CD4-positive, alpha-beta T cell treated with Interleukin-4 for 4 hours (primary cell): ENCODE data around the gene IFI16.
"Not testable (repeated sequence)": the region's sequence is repeated elsewhere in the genome, so short reads cannot be mapped to it uniquely, and the experiment has no call there.

Experiments
- DNase-seq: peaks from one replicate; pipeline ENCODE4 v3.0.0-alpha.2; 2020

IFI16 gene

GRCh38 chr1:159008744-159009188 is 941 bp upstream of the IFI16 start:
- peak; percentile 79 for DNase-seq

DNA sequence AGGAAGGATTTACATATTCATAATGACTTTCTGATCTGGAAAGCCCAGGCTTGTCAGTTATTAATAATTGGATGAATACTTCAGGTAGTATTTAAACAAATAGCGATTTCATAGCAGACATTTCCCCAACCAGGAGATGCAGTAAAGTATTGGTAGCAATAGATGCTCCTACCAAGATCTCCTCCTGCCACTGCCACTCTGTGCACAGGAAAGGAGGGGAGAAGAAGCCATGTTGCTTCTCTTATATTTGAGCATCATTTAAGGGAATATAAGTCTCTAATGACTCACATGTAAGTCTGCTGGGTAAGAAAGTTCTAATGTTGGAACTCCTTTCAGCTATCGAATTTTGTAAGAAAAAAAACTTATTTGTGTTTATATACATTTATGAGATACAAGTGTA is 420 bp upstream of the IFI16 start:
- DNase-seq, result no peak

- no peak for DNase-seq
Measured at GRCh38 chr1:159010391-159010790, 684 bp downstream of the IFI16 start.

GRCh38 chr1:159011001-159011400 is 1.3 kb downstream of the IFI16 start:
- not testable (repeated sequence) for DNase-seq

GRCh38 chr1:159011751-159012150 is 2.0 kb downstream of the IFI16 start:
- peak; percentile 19 for DNase-seq

DNA sequence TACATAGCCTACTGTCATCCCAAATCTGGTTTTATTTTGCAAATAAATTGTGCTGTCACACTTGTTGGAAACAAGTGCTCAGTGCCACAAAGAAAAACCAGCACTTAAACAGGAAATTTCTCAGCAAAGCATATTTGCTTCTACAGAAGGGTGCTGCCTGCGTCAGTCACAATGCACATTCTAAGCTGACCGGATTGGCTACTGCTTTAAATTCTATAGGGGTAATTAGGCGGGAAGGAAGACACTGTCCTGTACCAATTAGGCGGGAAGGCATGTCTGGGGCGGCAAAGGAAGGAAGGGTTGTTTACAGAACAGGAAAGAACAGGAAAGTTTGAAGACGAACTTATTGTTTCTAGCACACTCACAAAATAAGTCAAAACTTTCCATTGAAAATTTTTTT is 2.8 kb downstream of the IFI16 start:
- peak; percentile 76 for DNase-seq

- DNase-seq, result no peak
Measured at GRCh38 chr1:159014003-159014571, 4.4 kb downstream of the IFI16 start.

- DNase-seq, result no peak
Measured at GRCh38 chr1:159014851-159015250, 5.1 kb downstream of the IFI16 start.

GRCh38 chr1:159015440-159015909 is 5.8 kb downstream of the IFI16 start:
- DNase-seq, result peak; percentile 86

- DNase-seq, result no peak
Measured at GRCh38 chr1:159023723-159024122, 14.0 kb downstream of the IFI16 start.

DNA sequence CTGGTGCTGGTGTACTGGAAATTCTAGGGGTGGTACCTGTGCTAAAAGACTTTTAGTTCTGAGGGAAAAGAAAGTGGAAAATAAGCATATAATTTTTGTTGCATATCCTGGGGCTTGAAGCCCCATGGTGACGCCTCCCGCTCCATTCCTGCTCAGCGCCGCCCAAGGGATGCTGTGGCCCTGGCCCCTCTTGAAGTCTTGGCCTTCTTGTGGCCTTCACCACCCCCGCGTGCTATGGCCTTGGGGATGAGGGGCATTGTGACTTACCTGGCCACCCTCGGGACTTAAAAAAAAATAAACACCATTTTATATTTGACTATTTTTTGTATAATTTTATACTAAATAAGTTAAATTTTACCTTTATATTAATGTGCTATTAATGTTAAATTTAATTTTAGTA is 15.3 kb downstream of the IFI16 start:
- no peak for DNase-seq

DNA sequence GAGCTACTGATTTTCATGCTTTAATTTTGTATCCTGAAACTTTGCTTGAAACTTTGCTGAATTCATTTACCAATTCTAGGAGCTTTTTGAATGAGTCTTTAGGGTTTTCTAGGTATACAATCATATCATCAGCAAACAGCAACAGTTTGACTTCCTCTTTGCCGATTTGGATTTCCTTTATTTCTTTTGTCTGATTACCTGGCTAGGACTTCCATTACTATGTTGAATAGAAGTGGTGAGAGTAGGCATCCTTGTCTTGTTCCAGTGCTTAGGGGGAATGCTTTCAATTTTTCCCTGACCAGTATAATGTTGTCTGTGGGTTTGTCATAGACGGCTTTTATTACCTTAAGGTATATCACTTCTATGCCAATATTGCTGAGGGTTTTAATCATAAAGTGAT is 17.1 kb downstream of the IFI16 start:
- DNase-seq, result not testable (repeated sequence)

DNA sequence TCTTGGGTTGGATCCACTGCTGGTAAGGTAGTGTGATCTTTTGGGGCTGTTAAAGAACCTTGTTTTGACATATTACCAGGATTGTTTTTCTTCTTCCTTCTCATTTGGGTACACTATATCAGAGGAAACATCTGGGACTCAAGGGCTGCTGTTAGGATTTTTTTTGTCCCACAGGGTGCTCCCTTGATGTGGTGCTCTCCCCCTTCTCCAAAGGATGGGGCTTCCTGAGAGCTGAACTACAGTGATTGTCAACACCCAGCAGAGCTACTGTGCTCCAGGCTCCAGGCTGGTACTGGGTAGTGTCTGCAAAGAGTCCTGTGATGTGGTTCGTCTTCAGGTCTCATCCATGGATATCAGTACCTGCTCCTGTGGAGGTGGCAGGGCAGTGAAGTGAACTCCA is 20.6 kb downstream of the IFI16 start:
- no peak for DNase-seq

DNA sequence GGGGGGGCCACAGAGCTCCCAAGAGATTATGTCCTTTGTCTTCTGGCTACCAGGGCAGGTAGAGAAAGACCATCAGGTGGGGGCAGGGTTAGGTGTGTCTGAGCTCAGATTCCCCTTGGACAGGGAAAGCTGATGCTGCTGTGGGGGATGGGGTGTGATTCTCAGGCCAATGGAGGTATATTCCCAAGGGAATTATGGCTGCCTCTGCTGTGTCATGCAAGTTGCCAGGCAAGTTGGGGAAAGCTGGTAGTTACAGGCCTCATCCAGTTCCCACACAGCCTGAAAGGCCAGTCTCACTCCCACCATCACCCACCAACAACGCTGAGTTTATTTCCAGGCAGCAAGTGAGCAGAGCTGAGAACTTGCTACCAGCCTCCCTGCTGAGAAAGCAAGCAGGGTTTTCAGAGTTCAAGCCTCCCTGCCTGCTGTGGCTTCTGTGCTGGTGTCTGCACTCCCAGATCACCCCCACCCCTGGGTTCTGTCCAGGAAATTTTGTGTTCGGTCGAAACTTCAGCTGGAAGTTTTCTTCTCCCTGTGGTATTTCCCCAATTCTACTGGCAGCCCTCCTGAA is 21.3 kb downstream of the IFI16 start:
- DNase-seq, result no peak

DNA sequence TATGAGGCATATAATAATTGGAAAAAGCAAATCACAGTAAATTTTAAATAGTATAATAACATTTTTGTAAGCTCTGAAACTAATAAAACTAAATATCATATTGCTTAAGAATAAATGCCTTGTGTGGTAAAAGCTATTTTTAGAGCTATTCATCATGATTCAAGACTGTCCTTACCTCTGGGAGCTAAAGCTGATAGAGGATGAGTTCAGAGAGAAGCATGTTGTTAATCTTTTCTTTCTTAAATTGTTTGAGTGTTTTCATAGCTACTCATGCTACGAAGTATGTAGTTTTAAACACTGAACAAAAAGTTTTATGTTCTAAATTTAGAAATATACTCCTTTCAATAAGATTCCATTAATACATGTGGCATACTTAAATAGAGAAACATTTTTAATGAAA is 30.5 kb downstream of the IFI16 start:
- no peak for DNase-seq

- no peak for DNase-seq
Measured at GRCh38 chr1:159040893-159041724, 31.4 kb downstream of the IFI16 start.

- peak; percentile 40 for DNase-seq
Measured at GRCh38 chr1:159046486-159046885, 36.8 kb downstream of the IFI16 start.

- DNase-seq, result no peak
Measured at GRCh38 chr1:159051436-159051835, 41.7 kb downstream of the IFI16 start.

DNA sequence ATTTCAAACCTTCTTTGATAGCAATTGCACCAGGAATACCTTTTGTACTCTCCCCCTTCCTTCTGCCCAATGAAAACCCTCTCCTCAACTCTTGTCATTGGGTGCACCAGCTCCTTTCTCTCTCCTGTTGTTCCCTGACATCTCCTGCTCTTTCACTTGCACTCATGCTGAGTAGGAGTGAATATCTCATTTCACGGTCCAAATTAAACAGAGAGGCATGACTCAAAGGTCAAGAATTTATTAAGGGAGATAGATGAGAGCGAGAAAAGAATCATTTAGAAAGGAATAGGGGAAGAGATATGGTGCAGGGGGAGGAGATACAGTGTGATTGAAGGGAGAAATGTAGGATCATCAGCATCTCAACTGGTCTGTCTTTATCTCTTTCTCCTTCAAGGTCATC is 44.7 kb downstream of the IFI16 start:
- no peak for DNase-seq

GRCh38 chr1:159055181-159055641 is 45.5 kb downstream of the IFI16 start:
- no peak for DNase-seq

DNA sequence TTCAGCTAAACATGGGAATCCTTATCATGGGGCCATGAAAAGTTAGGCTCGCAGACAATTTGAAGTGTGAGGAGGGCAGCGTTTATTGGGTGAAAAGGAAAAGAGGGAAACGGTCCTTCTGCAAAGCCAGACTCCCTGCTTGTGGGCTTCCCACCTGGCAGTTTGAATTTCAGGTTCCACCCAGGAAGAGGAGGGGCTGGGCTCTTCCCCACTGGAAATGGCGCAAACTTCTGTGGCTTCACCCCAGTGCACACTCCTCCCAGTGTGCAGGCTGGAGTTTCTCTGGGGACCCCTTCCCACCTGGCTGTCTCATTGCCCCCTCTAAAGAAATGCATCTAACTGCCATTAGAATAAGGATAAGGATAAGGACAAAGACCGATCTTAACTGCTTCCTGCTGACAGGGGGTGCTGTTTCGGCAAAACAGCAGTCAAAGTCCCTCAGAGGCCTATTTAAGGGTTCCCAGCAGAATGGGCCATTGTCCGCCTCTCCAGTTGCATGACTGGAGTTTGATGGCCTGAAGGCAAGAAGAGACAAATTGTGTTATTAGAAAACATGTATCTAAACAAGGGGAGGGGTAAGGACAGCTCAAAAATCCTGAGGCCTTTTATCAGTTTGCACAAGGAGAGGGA is 46.5 kb downstream of the IFI16 start:
- no peak for DNase-seq

GRCh38 chr1:159058751-159059150 is 49.0 kb downstream of the IFI16 start:
- DNase-seq, result no peak

GRCh38 chr1:159065106-159065505 is 55.4 kb downstream of the IFI16 start:
- no peak for DNase-seq

DNA sequence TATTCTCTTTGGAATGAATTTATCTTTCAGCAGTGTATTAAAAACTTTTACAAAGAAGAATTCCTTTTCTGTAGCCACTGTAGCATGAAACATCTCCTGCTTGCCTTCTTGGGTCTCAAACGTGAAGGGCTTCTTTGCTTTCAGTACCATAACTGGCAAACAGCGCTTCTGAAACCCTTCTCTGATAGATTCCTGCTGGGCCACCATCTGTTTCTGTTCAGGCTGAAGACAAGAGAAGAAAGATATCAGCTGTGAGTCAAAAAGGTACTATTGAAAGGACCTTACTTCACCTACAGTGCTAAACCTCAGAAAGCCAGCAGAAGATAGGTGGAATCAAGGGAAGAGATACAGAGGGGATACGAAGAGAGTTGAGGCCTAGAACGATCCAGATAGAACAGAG is 56.4 kb downstream of the IFI16 start:
- no peak for DNase-seq
